HepG2 (cell line): ENCODE data around the gene PDILT. TPM values are rescaled to one million over a fixed set of nuclear protein-coding genes. Genes with fewer than 3 reads are reported as not detected.

ENCODE experiments used
- ATAC-seq: fragments of 200-7000 bp; cut with Tn5 transposase; 3 replicates; pipeline ENCODE4 v1.9.1; 2020; ENCODE audit warnings: mild to moderate bottlenecking, moderate library complexity
- BruUV-seq: library from RNA; stranded (reverse); fragments of 400-500 nt; replicated peaks from 2 replicates; lab custom pipeline; 2021; lab: Mats Ljungman, UMichigan
- CTCF ChIA-PET: fragments of 300-600 bp; formaldehyde crosslinking; extraction: SDS; loops from one replicate; lab custom pipeline; 2021; ENCODE audit warnings: low total read pairs, inconsistent platforms, low intra/inter-chr PET ratio; lab: Yijun Ruan, JAX
- POLR2A ChIA-PET: fragments of 350-600 bp; sonication (Branson Sonifier 250); formaldehyde crosslinking; loops from one replicate; lab custom pipeline; 2020; ENCODE audit warnings: antibody characterized with exemption, inconsistent platforms; lab: Yijun Ruan, JAX
- DNase-seq: peaks from one replicate; pipeline ENCODE4 v3.0.0-alpha.2; 2015; ENCODE audit warnings: low spot score
- FAIRE-seq: peaks from 3 replicates; lab custom pipeline; 2011; peaks lifted over from hg19 to GRCh38; lab: Jason Lieb, UNC
- H2AFZ ChIP-seq: one replicate; pipeline ENCODE4 v1.6.1; 2011; ENCODE audit warnings: low read length, inconsistent platforms
- H3K27ac ChIP-seq: fragments of 300-600 bp; 3 replicates; pipeline ENCODE4 v1.8.0; 2011; ENCODE audit warnings: mixed run types, mild to moderate bottlenecking, mixed read lengths, low read length, inconsistent platforms; ENCODE audit not compliant: insufficient read depth; ENCODE audit errors: extremely low read length
- H3K27me3 ChIP-seq, 2 experiments: fragments of 200-600 bp in 1 of 2; 2 replicates in 1 of 2; 3 replicates in 1 of 2; pipeline versions ENCODE4 v1.6.0 to v1.8.0; 2011; ENCODE audit warnings: low read length in 2 of 2, mild to moderate bottlenecking in 2 of 2, moderate library complexity in 2 of 2, inconsistent platforms in 1 of 2; ENCODE audit not compliant: insufficient read depth in 2 of 2, control insufficient read depth in 1 of 2
- H3K36me3 ChIP-seq, 2 experiments: fragments of 200-600 bp in 1 of 2; replicated peaks in 1 of 2; 2 replicates in 1 of 2; 3 replicates in 1 of 2; pipeline versions ENCODE4 v1.5.1 to v1.8.0; 2011; ENCODE audit warnings: low read length in 2 of 2, inconsistent platforms in 1 of 2; ENCODE audit not compliant: insufficient read depth in 2 of 2, control insufficient read depth in 1 of 2
- H3K4me1 ChIP-seq: 2 replicates; pipeline ENCODE4 v1.5.1; 2012; ENCODE audit warnings: low read length, inconsistent platforms; ENCODE audit not compliant: insufficient read depth
- H3K4me2 ChIP-seq: 2 replicates; pipeline ENCODE4 v1.6.0; 2011; ENCODE audit warnings: low read depth, low read length, inconsistent platforms
- H3K4me3 ChIP-seq, 3 experiments: fragments of 200-600 bp in 1 of 3; sonication (generic), shearing (Covaris generic) in 1 of 3; replicated peaks in 1 of 3; 2 replicates each; pipeline ENCODE4 v1.5.1; 2011 to 2016; ENCODE audit warnings: low read length in 3 of 3, inconsistent platforms in 2 of 3, low read depth in 2 of 3, mild to moderate bottlenecking in 2 of 3, control low read depth in 1 of 3, mixed read lengths in 1 of 3; ENCODE audit not compliant: insufficient read depth in 1 of 3
- H3K79me2 ChIP-seq: one replicate; pipeline ENCODE4 v1.6.1; 2011; ENCODE audit warnings: low read length, inconsistent platforms; ENCODE audit not compliant: insufficient read depth
- H3K9ac ChIP-seq: 2 replicates; pipeline ENCODE4 v1.6.0; 2011; ENCODE audit warnings: mild to moderate bottlenecking, low read depth, low read length, inconsistent platforms; ENCODE audit not compliant: insufficient read depth
- H3K9me3 ChIP-seq: 2 replicates; pipeline ENCODE4 v1.5.1; 2012; ENCODE audit warnings: mild to moderate bottlenecking, low read length
- H4K20me1 ChIP-seq: 2 replicates; pipeline ENCODE4 v1.6.0; 2011; ENCODE audit warnings: inconsistent platforms, mild to moderate bottlenecking, low read length, moderate library complexity; ENCODE audit not compliant: insufficient read depth
- ARHGAP35 ChIP-seq: sonication (generic); formaldehyde crosslinking; IDR thresholded peaks from 2 replicates; pipeline ENCODE4 v1.9.0; 2022; ENCODE audit warnings: mild to moderate bottlenecking, inconsistent platforms, moderate library complexity, missing genetic modification reagents, borderline replicate concordance
- ATF7-NPFF ChIP-seq: sonication (generic); formaldehyde crosslinking; IDR thresholded peaks from 2 replicates; pipeline ENCODE4 v1.8.1; 2023; ENCODE audit warnings: mild to moderate bottlenecking, low read depth, missing genetic modification reagents, moderate library complexity
- CEBPB ChIP-seq: IDR thresholded peaks from 2 replicates; pipeline ENCODE4 v1.6.1; 2011; ENCODE audit warnings: low read depth, low read length, improper control_type of control experiment, borderline replicate concordance
- EHMT2 ChIP-seq: fragments of 200-600 bp; sonication (generic); IDR thresholded peaks from 2 replicates; pipeline ENCODE4 v1.7.0; 2017; ENCODE audit warnings: antibody characterized with exemption, low read depth, low read length, borderline replicate concordance
- GZF1 ChIP-seq: sonication (generic); formaldehyde crosslinking; IDR thresholded peaks from 2 replicates; pipeline ENCODE4 v1.5.1; 2020; ENCODE audit warnings: mild to moderate bottlenecking, missing genetic modification reagents
- HHEX ChIP-seq: IDR thresholded peaks from 2 replicates; pipeline ENCODE4 v1.6.1; 2016; ENCODE audit warnings: control low read depth
- HNRNPLL ChIP-seq: fragments of 200-400 bp; formaldehyde crosslinking; IDR thresholded peaks from 2 replicates; pipeline ENCODE4 v1.6.1; 2017; ENCODE audit warnings: mild to moderate bottlenecking, low read depth, low read length; ENCODE audit not compliant: poor library complexity, severe bottlenecking
- ZFP62 ChIP-seq: sonication (generic); formaldehyde crosslinking; IDR thresholded peaks from 2 replicates; pipeline ENCODE4 v1.4.0; 2020; ENCODE audit warnings: missing genetic modification reagents
- ZFYVE20 ChIP-seq: sonication (generic); formaldehyde crosslinking; IDR thresholded peaks from 2 replicates; pipeline ENCODE4 v1.8.0; 2023; ENCODE audit warnings: low read depth, mild to moderate bottlenecking, moderate library complexity, missing genetic modification reagents, borderline replicate concordance
- ZNF251 ChIP-seq: sonication (generic); formaldehyde crosslinking; IDR thresholded peaks from 2 replicates; pipeline ENCODE4 v1.9.0; 2021; ENCODE audit warnings: mild to moderate bottlenecking, missing genetic modification reagents
- ZNF33A ChIP-seq: sonication (generic); formaldehyde crosslinking; IDR thresholded peaks from 2 replicates; pipeline ENCODE4 v1.5.1; 2020; ENCODE audit warnings: missing genetic modification reagents, mild to moderate bottlenecking, moderate library complexity, borderline replicate concordance
- ZNF382 ChIP-seq: sonication (generic); formaldehyde crosslinking; IDR thresholded peaks from 2 replicates; pipeline ENCODE4 v1.5.0; 2020; ENCODE audit warnings: missing genetic modification reagents, mild to moderate bottlenecking, borderline replicate concordance
- ZNF501 ChIP-seq: sonication (generic); formaldehyde crosslinking; IDR thresholded peaks from 2 replicates; pipeline ENCODE4 v1.5.1; 2020; ENCODE audit warnings: mild to moderate bottlenecking, moderate library complexity, missing genetic modification reagents
- ZNF7 ChIP-seq: IDR thresholded peaks from 2 replicates; pipeline ENCODE4 v1.6.1; 2016; ENCODE audit warnings: missing biosample characterization, missing genetic modification reagents
- ZNF850 ChIP-seq: sonication (generic); formaldehyde crosslinking; conservative IDR thresholded peaks from 2 replicates; pipeline ENCODE4 v1.9.0; 2021; ENCODE audit warnings: mild to moderate bottlenecking, missing genetic modification reagents
- ZSCAN25 ChIP-seq: sonication (generic); formaldehyde crosslinking; IDR thresholded peaks from 2 replicates; pipeline ENCODE4 v1.8.0; 2022; ENCODE audit warnings: mild to moderate bottlenecking, missing genetic modification reagents
- WGBS: methylation state at CpG from one replicate; pipeline ENCODE4 v1.1.6; 2017; ENCODE audit warnings: low lambda C conversion rate; 5-methylcytosine and 5-hydroxymethylcytosine counted together
- in situ Hi-C: cut with HindIII; loops from 2 replicates; pipeline ENCODE4 v1.10.0; 2017; ENCODE audit warnings: low pct_unique_long_range_greater_than_20kb; ENCODE audit not compliant: extremely low pct_ligation_motif_present
- intact Hi-C: fragments of 100-400 bp; cut with micrococcal nuclease; formaldehyde crosslinking; loops from one replicate; pipeline ENCODE4 v1.10.0; 2022; ENCODE audit not compliant: unreplicated experiment
- polyA plus RNA-seq, 8 experiments: library from polyadenylated mRNA; depleted of rRNA in 3 of 8; stranded (reverse) in 7 of 8; unstranded in 1 of 8; fragments of >200 nt; fragmentation: Illumina TruSeq in 4 of 8; extraction: Trizol in 4 of 8; gene quantifications; 2 replicates each; pipeline versions ENCODE4 v1.2.1 to v1.2.3, GENCODE V29; 2011 to 2016; ENCODE audit warnings: low read depth in 4 of 8, missing spikeins in 1 of 8, mixed read lengths in 1 of 8; ENCODE audit not compliant: insufficient read depth in 1 of 8
- total RNA-seq, 5 experiments: library from RNA; depleted of rRNA; stranded (reverse); fragments of >200 nt; fragmentation: Illumina TruSeq; extraction: Trizol; gene quantifications; 2 replicates each; pipeline ENCODE4 v1.2.3, GENCODE V29; 2016; ENCODE audit warnings: low read depth in 1 of 5
- TF ChIP-seq, protein P1 (sequence below): sonication (generic); formaldehyde crosslinking; IDR thresholded peaks from 2 replicates; pipeline ENCODE4 v1.4.0; 2020; ENCODE audit warnings: mild to moderate bottlenecking, missing genetic modification reagents
- TF ChIP-seq, protein P2 (sequence below), 2 experiments: sonication (generic) in 1 of 2; formaldehyde crosslinking in 1 of 2; IDR thresholded peaks; 2 replicates each; pipeline versions ENCODE4 v1.4.0 to v1.6.1; 2016 to 2020; ENCODE audit warnings: borderline replicate concordance in 1 of 2, low read depth in 1 of 2, mild to moderate bottlenecking in 1 of 2, missing genetic modification reagents in 1 of 2
- TF ChIP-seq, protein P3 (sequence below): sonication (generic); formaldehyde crosslinking; IDR thresholded peaks from 2 replicates; pipeline ENCODE4 v1.4.0; 2020; ENCODE audit warnings: missing genetic modification reagents

Gene PDILT
- total and polyA plus RNA-seq, 2 of the 13 experiments (the other 11 are each of a cell fraction or from before 2014, with no cell fraction given) = not detected

DNA sequence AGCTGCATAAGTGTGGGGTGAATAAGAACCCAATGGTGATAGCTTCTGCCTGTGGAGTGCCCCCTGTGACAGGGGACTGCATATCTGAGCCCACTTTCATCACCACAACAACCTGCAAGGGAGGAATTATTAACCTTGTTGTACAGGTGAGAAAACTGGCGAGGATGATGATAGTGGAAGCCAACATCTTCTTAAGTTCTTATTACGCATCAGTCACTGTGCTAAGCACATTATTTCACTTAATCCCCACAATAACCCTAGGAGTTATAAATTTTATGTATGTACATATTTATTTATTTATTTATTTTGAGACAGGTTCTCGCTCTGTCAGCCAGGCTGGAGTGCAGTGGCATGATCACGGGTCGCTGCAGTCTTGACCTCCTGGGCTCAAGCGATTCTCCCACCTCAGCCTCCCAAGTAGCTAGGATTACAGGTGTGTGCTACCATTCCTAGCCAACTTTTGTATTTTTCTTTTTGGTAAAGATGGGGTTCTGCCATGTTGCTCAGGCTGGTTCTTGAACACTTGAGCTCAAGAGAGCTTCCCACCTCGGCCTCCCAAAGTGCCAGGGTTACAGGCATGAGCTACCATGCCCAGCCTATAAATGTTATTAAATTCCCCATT lies 7.6 kb downstream of the PDILT start:
- peak overlapping the region; percentile 56; the same call in 1 of the 2 replicates for H3K4me2 ChIP-seq
- WGBS = 94% methylated on average over 7 of the region's 7 CpGs
- no TSS peak for BruUV-seq
- peaks cover 68% of the 10 kb centered on the region for H3K4me1 ChIP-seq
- H3K9me3 ChIP-seq = no peaks in the 10 kb centered on the region
- in situ Hi-C loops = loop anchor here (25.0 kb wide), 1 partner anchor 810 kb away; no protein-coding TSS in a partner anchor
- H2AFZ ChIP-seq = no peak overlapping the region
- no peak overlapping the region for H3K9ac ChIP-seq
- ChIA-PET CTCF (no interaction called here), POLR2A (interaction anchor here (1.0 kb wide), 1 partner anchor 13 kb away, joined by 3 read pairs; the partner anchor contains the start of gene ACSM5)
- no peaks in the 10 kb centered on the region for H3K79me2 ChIP-seq
- FAIRE-seq (no peak), DNase-seq (no peak), ATAC-seq (no peak)
- intact Hi-C loops = no loop called here
- no peaks in the 10 kb centered on the region for H4K20me1 ChIP-seq
- H3K27me3 ChIP-seq = no peaks in the 10 kb centered on the region
- no peak overlapping the region for H3K27ac ChIP-seq
- no peak overlapping the region for H3K4me3 ChIP-seq
- no peaks in the 10 kb centered on the region for H3K36me3 ChIP-seq
- TF ChIP-seq ATF7-NPFF (CRISPR knock-in tag) (no peak), EHMT2 (no peak), GZF1 (CRISPR knock-in tag) (no peak), ZNF850 (peak; percentile 59; the same call in 1 of the 2 replicates), ZNF33A (peak; percentile 80; the same call in 1 of the 2 replicates), ZNF501 (CRISPR knock-in tag) (no peak), CEBPB (peak; percentile 92), ZNF382 (no peak), ZSCAN25 (no peak), ZFYVE20 (CRISPR knock-in tag) (no peak), HHEX (CRISPR knock-in tag) (peak; percentile 40; the same call in 1 of the 2 replicates), ARHGAP35 (CRISPR knock-in tag) (0 out of 2 replicates have a peak, but pooled peaks have one; percentile 38), ZNF7 (CRISPR knock-in tag) (peak; percentile 90), ZNF251 (CRISPR knock-in tag) (no peak), HNRNPLL (no peak), ZFP62 (no peak)
- TF ChIP-seq, protein P1, sequence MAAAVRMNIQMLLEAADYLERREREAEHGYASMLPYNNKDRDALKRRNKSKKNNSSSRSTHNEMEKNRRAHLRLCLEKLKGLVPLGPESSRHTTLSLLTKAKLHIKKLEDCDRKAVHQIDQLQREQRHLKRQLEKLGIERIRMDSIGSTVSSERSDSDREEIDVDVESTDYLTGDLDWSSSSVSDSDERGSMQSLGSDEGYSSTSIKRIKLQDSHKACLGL (CRISPR knock-in tag) = no peak
- TF ChIP-seq, protein P2, sequence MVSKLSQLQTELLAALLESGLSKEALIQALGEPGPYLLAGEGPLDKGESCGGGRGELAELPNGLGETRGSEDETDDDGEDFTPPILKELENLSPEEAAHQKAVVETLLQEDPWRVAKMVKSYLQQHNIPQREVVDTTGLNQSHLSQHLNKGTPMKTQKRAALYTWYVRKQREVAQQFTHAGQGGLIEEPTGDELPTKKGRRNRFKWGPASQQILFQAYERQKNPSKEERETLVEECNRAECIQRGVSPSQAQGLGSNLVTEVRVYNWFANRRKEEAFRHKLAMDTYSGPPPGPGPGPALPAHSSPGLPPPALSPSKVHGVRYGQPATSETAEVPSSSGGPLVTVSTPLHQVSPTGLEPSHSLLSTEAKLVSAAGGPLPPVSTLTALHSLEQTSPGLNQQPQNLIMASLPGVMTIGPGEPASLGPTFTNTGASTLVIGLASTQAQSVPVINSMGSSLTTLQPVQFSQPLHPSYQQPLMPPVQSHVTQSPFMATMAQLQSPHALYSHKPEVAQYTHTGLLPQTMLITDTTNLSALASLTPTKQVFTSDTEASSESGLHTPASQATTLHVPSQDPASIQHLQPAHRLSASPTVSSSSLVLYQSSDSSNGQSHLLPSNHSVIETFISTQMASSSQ (IDR thresholded peaks at IDR 0.05; ENCODE audit: low read depth) = no peak
- TF ChIP-seq, protein P2 (CRISPR knock-in tag; IDR thresholded peaks at IDR 0.05; ENCODE audit: borderline replicate concordance) = no peak
- TF ChIP-seq, protein P3, sequence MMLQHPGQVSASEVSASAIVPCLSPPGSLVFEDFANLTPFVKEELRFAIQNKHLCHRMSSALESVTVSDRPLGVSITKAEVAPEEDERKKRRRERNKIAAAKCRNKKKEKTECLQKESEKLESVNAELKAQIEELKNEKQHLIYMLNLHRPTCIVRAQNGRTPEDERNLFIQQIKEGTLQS (CRISPR knock-in tag) = no peak
